GM19324 (cell line): Measurements from ENCODE around the gene ZNHIT2.
A peak's percentile ranks its signal among the peaks of the same experiment; 100 is the strongest.
"Not testable (repeated sequence)": the region's sequence is repeated elsewhere in the genome, so short reads cannot be mapped to it uniquely, and the experiment has no call there.

Source experiments
- ATAC-seq: cut with Tn5 transposase; IDR thresholded peaks from one replicate; pipeline ENCODE4 v1.9.1; 2021; ENCODE audit warnings: mild to moderate bottlenecking, moderate library complexity; ENCODE audit not compliant: unreplicated experiment, low FRiP score

The ZNHIT2 gene

DNA sequence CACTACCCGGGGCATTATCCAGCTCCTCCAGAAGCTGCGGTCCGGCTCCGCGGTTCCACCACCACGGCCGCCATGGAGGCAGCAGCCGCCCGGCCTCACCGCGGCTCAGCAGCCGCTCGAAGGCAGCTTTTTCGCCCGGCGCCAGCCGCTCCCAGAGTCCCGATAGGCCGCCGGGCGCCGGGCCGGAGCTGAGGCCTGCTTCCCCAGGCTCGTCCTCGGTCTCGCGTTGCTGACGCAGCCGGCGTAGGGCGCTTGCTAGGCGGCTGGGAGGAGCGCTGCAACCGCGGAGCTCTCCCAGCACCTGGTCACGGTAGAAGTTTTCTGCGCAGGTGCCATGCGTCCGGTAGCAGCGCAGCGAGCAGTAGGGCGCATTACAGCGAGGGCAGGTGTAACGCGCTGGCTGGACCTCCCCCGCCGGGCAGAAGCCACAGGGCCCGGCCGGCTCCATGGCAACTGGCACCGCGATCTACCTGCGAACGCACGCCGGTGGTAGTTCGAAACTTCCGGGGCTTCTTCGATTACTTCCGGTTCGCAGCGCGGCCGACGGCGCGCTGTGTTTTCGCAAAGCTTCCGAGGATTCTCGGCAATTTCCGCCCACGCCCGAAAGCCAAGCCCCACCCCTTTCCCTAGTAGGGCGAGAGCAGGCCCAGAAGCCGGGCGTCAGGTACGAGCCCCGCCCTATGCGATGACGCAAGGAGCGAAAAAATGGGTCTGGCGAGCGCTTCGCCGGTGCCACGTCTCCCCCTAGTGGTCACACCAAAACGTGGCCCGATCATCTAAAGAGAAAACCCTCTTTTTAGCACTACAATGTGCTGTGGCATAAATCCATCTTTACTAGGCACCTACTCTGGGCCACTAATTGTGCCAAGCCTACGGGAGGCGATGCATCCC, at the start of gene ZNHIT2:
Gene ZNHIT2 (minus strand): TSS at position 496 of the 891 bp plus-strand sequence. CDS start 48 bp downstream, at position 448.
- peak; percentile 71 for ATAC-seq

DNA sequence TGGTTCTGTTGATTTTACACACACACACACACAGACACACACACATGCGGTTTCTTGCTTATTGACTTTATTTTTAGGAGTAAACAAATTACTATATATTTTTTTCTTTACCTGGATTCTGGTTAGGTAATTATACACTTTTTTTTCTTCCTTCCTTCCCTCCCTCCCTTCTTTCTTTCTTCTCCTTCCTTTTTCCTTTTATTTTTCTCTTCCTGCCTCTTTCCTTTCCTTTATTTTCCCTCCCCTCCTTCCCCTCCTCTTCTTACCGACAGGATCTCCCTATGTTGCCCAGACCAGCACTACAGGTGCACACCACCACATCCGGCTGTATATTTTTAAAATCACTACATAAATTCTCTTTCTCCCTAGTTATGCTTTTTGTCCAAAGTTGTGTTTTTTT, 49.4 kb upstream of the ZNHIT2 start:
- no peak for ATAC-seq

DNA sequence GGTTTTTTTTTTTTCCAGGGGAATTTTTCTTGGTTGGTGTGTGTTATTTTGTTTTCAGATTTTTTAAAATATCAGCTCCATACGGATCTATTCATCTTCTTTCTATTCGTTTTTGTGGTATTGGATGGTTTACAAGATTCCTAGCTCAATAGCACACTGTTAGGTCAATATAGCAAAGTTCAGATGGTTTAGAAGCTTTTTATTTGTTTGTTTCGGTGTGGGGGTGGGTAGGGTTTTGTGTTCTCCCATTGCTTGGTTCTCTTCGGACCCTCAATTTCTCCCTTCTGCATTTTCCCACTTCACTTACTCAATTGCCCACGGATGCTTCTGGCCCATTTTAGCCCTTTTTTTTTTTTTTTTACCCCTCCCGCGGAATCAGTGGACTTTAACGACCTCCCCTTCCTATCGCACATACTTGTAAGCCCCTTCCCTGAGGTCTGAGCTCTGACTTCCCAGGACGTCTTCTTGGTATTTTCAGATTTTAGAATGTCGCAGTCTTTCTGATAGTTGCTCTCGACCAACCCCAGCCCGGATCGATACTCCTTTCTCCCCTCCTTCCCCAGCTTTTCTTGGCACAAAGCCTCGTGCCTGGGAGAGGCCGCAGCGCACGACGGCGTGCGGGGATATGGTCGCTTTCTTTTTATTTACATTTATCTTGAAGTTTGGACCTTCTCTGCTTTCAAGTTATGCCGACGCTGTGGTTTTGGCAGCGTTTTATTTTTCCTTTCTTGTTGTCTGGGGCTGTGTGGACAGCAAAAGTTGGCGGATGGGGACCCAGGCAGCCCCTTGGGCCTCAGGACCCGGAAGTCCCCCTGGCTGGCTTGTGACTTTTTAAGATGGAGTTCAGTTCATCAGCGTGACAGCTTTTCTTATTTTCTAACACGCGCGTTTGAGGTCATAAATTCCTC, 48.2 kb upstream of the ZNHIT2 start:
- no peak for ATAC-seq

DNA sequence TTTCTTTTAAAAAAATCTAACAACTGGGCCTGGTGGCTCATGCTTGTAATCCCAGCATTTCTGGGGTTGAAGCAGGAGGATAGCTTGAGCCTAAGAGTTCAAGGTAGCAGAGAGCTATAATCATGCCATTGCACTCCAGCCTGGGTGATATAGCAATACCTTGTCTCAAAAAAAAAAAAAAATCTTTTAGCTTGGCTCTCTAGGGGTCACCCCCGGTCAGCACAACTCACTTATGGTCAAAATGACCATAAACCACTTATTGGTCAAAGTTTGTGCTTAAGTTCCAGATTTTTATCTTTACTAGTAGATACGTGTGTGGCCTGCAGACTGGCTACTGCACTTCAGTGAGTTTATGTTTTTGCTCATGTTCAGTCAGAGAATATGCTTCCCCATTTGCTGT, 46.2 kb upstream of the ZNHIT2 start:
- ATAC-seq: no peak

DNA sequence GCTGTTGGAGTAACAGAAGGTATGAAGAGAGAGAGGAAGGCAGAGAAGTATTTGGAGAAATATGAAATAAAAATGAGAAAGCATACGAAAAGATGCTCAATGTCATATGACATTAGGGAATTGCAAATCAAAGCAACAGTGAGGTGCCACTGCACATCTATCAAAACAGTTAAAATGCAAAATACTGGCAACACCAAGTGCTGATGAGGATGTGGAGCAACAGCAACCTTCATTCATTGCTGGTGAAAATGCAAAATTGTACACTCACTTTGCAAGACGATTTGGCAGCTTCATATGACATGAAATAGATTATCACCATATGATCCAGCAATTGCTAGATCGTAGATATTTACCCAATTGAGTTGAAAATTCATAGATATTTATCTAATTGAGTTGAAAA, 43.1 kb upstream of the ZNHIT2 start:
- no peak for ATAC-seq

DNA sequence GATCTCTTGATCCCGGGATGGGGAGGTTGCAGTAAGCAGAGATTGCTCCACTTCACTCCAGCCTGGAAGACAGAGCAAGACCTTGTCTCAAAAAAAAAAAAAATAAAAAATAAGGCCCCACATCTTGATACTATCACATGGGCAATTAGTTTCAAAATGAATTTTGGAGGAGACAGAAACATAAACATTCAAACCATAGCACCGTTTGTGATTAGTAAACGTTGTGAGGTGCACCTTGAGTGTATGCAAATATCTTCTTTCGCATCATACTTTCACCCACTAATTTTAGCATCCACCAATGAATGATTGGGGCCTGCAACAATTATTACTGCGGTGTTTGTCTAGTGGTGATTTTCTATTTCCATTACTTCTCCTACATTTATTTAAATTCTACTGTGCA, 41.5 kb upstream of the ZNHIT2 start:
- peak; percentile 74 for ATAC-seq

DNA sequence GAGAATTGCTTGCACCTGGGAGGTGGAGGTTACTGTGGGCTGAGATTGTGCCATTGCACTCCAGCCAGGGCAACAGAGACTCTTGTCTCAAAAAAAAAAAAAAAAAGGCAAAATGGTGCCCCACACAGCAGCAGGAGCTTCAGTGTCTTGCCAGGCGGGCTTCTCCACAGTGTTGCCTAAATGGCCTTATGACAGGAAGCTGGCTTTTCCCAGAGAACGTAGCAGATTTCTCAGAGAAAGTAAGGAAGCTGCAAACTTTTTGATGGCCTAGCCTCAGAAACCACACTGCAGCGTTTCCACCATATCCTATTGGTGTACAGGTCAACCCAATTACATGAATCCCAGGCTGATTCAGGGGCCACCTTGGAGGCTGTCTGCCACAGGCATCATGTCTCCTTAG, 39.8 kb upstream of the ZNHIT2 start:
- ATAC-seq: no peak

DNA sequence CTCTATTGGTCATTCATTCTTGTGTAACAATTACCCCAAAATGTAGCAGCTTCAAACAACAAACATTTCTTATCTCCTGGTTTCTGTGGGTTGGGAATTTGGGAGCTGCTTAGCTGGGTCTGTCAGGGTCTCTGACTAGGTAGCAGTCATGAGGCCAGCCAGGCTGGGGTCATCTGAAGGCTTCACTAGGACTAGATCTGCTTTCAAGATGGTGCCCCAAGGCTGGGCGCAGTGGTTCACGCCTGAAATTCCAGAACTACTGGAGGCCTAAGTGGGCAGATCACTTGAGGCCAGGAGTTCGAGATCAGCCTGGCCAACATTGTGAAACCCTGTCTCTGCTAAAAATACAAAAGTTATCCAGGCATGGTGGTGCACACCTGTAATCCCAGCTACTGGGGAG, 39.4 kb upstream of the ZNHIT2 start:
- no peak for ATAC-seq

DNA sequence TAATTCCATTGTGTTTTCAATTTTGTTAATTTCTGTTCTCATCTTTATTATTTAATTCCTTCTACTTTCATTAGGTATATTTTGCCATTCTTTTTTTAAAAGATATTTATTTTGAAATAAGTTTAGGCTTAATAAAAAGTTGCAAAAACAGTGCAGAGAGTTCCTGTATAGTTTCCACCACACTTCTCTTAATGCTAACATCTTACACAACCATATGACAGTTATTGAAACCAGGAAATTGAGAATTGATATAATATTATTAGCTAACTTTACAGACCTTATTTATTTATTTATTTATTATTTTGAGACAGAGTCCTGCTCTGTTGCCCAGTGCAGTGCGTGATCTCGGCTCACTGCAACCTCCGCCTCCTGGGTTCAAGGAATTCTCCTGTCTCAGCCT, 38.8 kb upstream of the ZNHIT2 start:
- ATAC-seq: no peak

DNA sequence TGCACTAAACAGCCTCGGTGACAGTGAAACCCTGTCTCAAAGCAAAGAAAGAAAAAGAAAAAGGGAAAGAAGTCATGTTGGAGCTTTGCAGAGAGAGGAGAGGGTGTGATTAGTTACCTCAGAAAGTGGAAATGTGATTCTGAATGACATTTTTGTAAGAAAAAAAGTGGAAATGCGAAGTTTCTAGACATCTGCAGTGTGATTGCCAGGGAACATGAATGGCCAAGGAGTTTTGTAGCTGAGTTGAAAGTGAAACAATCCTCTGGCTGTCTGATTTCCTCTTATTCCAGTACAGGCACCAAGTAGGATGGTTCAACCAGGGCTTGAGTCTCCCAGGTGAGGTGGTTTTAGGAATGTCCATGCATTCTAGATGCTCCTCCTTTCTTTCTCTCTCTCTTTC, 34.6 kb upstream of the ZNHIT2 start:
- ATAC-seq: no peak

DNA sequence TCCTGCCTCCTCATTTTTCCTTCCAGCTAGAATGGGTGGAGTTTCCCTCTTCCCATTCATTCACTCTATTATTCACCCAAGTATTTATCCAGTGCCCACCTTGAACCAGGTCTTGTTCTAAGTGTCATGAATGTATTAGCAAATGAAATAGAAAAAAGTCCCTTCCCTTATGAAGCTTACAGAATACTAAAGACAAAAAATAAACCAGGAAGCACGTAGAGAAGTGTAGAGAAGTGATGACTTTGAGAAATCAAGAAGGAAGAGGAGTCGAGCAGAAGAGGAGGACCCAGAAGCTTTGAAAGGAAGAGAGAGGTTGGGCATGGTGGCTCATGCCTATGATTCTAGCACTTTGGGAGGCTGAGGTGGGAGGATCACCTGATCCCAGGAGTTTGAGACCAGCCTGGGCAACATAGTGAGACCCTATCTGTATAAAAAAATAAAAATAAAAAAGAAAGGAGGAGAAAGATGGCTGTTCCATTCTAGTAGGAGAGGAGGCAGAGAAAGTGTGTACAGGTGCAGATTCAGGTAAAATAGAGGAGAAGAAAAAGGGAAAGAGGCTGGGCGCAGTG, 33.9 kb upstream of the ZNHIT2 start:
- no peak for ATAC-seq

DNA sequence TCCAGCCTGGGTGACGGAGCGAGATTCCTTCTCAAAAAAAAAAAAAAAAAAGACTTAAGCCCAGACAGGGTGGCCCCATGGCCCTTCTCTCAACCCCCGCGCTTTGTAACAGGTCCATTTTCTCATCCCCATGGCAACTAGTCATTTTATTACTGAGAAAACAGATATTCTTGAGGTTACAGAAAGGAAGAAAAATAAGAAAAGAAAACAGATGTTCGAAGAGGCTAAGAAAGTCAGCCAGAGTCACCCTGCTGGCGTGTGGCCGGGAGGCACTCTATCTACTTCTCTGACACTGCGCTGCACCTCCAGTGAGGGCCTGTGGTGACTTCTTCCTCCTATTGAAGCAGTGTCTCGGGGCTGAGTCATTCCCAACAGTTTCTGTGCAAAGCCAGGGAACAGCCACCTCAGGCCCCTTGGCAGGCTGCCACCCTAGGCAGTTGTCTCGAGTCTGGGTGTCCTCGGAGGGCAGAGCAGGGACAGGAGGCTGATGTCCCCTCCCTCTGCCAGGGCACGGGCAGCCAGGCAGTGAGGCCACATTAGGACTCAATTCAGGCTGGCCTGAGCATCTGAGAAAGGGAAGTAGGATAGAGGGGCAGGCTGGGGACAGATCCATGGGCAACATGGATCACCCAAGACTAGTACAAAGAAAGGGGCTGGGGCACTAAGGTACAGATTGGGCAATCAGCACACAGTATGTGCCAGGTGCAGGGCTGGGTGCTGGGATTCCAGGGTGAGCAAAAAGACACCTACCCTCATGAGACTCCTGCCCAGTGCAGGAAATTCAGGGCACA, 33.2 kb upstream of the ZNHIT2 start:
- no peak for ATAC-seq

DNA sequence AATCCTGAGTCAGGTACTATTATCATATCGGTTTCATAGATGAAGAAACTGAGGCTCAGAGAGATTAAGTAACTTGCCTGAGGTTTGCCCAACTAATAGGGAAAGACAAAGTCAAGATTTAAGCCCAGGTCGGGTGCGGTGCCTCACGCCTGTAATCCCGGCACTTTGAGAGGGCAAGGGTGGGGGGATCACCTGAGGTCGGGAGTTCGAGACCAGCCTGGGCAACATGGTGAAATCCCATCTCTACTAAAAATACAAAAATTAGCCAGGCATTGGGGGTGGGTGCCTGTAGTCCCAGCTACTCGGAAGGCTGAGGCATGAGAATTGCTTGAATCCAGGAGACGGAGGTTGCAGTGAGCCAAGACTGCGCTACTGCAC, 32.6 kb upstream of the ZNHIT2 start:
- not testable (repeated sequence) for ATAC-seq

DNA sequence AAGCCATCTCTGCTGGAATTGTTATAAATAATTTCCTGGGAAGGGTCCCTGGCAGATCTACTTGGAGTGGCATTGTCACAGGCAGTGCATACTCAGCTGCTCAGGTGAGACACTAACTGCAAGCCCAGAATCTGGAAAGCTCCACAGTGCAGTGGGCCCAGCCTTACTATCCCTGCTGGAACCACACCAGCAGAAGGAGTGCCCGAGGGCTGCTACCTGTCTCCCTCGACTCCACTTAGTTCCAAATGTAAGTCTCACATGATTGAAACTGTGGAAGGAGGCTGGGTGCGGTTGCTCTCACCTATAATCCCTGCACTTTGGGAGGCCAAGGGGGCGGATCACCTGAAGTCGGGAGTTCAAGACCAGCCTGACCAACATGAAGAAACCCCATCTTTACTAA, 31.2 kb upstream of the ZNHIT2 start:
- no peak for ATAC-seq

DNA sequence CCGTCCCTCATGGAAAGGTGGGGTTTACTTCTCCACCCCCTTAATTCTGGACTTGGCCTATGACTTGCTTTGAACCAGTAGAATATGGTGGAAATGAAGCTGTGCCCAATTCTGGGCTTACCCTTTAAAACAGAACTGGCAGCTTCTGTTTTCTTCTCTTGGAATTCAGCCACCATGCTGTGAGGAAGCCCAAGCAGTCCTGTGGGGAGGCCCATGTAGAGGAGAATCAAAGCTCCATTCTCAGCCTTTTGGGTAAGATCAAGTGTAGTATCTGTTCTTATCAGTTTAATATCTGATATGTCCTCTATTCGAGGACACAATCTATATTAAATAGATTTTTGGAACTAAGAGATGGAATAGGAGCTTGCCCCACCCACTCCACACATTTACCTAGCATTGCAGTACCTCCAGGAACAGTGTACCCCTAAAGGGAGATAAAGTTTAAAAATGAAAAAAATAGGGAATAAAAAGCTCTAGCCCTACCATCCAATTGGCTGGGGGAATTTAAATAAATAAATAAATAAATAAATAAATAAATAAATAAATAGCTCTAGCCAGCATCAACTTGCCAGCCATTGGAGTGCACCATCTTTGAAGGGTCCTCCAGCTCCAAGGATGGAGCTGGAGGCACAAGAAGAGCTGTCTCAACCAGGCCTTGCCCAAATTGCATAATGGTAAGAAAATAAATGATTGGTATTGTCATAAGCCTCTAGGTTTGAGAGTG, 30.0 kb upstream of the ZNHIT2 start:
- no peak for ATAC-seq

DNA sequence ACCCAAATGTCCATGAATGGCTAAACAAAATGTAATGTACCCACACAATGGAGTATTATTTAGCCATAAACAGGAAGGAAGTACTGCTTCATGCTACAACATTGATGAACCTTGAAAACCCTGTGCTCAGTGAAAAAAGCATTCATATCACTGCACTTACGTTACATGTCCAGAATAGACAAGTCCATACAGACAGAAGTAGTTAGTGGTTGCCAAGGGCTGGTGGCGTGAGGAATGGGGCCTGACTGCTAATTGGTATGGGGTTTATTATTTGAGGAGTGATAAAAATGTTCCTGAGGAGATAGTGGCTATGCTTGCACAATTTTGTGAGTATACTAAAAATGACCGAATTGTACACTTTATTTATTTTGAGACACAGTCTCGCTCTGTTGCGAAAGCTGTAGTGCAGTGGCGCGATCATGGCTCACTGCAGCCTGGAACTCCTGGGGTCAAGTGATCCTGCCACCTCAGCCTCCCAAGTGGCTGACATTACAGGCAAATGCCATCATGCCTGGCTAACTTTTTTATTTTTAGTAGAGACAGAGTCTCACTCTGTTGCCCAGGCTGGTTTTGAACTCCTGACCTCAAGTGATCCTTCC, 24.5 kb upstream of the ZNHIT2 start:
- ATAC-seq: no peak

DNA sequence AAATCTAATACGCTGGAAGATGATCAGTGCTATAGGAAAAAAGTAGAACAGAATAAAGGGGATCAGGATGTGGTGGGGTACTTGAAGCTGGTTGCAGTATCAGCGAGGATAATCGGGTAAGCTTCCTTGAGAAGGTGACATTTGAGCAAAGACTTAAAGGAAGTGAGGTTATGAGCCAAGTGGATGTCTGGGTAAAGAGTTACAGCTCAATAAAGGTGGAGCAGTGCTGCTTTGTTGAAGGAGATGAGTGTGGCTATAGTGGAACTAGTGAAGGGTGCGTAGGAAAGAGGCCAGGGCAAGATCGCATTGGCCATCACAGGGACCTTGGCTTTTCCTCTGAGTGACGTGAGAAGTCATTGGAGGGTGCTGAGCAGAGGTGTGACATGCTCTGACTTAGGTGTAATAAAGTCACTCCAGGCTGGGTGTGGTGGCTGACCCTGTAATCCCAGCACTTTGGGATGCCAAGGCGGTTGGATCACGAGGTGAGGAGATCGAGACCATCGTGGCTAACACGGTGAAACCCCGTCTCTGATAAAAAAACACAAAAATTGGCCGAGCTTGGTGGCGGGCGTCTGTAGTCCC, 19.1 kb upstream of the ZNHIT2 start:
- no peak for ATAC-seq

DNA sequence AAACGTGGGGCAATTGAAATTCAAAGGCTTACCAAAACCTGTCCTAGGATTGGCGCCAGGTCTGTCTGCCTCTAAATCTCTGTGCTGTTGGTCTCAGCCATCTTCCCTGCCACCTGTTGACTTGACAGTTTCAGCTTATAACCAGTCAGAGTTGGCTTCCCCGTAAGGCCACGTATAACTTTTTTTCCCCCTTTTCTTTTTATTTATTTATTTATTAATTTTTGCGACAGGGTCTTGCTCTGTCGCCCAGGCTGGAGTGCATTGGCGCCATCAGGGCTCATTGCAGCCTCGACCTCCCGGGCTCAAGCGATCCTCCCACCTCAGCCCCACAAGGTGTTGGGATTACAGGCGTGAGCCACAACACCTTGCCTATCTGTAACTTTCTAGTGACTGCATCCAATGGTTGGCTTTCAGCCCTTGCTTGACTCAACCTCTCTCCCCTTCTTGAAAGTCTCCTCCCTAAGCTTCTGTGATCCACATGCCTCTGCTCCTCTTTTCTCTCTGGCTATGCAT, 18.2 kb upstream of the ZNHIT2 start:
- no peak for ATAC-seq
